NK-92 (cell line): Measurements from ENCODE around the gene OSGIN1.

ENCODE experiments used
- DNase-seq: peaks from one replicate; lab custom pipeline; 2025; ENCODE audit not compliant: unreplicated experiment; lab: John Stamatoyannopoulos, UW

OSGIN1 gene

DNA sequence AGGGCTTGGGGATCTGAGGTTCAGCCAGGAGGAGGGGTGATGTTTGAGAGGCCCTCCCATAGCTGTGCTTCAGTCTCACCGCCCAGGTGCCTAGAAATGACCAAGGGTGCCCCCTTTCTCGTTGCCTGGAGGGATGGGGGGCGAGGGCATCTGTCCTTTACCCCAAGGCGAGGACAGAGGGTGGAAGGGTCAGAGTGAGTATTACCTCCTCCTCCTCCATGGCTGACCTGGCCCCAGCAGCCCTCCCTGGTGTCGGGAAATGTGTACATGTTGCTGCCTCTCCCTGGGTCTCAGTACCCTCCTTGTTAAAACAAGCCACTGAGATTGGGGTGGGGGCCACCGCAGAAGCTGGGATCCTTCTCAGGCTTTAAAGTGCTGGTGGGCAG lies 17.4 kb downstream of the OSGIN1 start:
- DNase-seq = no peak

DNA sequence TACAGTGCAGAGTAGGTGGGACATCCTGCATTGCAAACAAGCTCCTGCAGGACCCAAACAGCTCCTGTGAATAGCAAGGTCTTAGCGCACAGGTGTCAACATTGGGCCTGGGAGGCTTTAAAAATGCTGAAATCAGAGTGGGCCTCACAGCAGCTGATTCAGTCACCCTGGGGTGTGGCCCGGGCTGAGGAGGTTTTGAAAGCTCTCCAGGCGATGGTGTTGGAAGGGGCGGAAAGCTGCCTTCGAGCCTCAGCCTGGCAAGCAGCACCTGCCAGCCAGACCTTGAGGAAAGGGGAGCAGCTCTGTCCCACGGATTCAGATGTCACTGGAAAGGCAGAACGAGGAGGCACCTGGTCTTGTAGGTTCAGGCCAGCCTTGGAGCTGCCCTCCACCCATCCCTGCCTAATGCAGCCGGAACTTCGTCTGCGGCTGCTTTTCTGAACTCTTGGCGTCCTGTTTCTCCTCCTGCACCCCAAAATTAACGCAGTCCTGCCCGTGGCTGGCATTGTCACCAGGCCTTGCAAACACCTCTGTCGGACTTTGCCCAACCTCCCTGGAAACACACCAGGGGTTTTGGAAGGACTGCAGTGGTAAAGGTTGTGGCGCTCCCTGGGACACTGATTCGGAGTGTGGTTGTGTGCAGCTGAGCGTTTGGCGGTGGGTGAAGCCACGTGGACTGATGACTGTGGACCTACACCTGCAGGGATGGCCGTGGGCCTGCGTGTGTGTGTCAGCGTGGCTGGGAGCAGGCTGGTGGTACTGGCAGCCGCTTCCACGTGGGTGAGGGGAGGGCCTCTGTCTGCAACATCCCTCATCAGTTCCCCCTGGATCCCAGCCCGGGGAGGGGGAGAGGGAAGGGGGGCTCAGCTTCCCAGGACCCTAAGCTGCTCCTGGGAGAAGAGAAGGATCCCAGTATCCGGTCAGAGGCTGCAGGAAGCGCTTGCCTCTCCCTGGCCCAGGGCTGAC lies 18.4 kb downstream of the OSGIN1 start:
- no peak for DNase-seq

DNA sequence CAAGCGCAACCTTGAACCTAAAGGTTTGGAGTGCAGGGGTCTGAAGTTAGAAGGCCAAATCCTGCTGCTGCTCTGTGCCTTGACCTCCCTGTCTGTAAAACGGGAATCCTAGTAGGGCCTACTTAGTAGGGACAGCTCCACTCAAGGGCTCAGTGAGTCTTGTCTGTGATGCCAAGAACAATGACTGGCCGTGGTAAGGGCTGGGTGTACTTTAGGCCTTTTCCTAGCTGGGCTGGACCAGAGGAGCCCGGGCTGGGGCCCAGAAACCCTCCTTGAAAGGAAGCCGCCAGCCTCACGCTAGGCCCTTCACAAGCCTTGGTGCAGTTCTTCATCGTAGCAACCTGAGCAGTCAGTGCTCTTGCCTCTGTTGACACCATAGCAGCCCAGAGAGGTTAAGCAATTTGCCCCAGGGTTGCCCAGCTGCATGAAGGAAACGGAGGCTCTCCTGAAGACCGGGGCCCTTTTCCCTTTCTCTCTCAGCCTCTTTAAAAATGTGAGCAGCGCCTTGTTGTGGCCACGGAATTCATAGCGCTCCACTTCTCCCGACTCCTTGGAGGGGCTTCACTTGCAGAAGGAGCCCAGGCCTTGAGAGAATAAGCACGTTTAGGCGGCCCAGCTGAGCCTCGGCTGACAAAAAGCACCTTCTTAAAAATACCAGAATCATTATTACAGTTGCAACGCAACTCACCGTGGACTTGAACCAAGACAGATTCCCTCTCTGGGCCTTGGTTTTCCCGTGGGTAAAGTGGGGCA lies 19.4 kb downstream of the OSGIN1 start:
- DNase-seq = no peak

DNA sequence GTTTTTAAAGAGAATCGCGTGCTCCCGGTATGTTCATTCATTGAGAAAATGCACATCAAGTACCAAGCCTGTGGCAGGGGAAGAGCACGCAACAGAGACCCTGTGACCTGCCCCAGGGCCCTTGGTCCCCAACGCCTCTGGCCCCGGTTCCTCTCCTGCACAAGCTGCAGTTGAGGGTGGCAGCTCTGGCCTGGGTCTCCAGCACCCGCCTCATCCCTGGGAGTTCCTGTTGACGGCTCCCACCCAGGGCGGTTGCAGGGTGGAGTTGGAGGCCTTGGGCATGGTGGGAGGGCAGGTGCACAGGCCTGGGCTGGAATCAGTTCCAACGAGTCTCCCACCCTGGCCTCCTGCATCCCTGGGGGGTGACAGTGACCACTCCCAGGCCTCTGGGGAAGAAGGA lies 20.0 kb downstream of the OSGIN1 start:
- DNase-seq = no peak

DNA sequence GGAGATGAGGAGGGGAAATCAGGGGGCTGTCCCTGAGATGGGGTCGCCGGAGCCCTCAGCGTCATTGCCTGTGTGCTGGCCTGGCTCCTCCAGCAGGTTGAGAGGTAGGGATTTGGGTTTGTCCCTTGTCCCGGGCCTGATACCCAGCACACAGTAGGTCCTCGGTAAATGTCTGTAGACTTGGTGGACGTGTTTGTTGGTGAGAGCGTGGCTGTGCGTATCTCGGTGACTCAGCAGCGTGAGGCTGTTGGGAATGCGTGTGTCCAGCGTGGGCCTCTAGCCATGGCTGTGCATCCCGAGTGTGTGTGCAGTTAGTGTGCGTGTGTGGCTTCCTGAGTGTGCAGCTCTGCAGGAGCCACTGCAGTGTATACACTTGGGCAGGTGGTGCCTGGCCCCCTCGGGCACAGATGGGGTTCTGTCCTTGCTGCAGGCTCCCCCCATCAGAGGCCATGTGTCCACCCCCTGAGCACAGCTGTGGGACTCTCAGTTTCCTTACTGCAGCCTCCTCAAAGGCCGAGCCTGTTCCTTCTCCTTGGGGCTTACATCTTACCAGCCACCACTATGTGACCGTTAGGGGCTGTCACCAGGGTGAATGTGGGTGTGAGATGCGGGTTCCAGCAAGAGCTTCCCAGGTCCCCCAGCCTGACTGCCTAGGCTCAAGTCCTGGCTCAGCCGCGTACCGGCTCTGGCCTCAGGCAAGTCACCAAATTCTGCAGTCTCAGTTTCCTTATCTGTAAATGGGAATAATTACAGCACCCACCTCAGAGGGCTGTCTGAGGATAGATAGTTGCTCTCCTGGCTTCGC lies 20.7 kb downstream of the OSGIN1 start:
- no peak for DNase-seq

DNA sequence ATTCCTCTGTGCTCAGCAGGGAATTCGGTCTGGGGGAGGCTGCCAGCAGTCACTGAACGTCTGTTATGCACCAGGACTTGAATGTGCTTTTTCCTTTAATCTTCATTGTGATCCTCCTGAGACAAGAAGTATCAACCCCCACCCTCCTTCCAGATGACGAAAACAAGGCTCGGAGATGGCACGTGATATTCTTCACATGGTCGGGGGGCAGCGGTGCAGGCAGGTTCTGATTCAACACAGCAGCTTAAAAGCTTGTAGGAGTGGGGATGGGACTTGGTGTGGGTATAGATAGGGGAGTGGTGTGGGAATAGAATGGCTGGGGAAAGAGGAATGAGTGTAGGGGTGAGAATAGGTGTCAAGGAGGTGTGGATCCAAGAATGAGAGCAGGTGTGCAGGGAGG lies 21.4 kb downstream of the OSGIN1 start:
- no peak for DNase-seq

DNA sequence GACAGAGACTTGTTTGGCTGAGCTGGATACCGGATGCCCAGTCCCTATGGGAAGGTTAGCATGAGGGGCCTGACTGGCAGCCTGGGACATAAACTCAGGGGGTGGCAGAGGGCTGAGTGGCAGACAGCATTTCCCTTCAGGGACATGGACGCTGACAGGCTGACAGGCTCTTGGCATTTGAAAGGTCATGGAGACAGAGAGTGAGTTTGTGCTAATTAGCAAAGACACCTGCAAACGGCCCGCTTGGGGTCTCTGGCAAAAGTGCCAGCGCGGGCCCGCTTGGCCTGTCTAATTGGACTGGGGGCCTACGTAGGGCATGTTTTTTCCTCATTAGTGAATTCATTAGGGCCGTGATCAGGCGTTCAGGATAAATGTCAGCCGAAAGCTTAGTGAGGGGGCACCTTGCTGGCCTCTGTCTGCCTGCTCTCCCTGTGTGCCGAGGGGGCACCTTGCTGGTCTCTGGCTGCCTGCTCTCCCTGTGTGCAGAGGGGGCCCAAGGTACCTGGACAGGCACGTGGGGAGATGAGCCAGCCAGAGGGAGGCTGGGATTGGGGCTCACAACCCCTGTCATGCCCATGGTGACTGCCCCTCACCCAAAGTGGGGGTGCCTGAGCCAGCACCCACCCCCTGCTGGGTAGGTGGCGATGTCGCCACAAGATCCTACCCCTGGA lies 22.7 kb downstream of the OSGIN1 start:
- DNase-seq = no peak

DNA sequence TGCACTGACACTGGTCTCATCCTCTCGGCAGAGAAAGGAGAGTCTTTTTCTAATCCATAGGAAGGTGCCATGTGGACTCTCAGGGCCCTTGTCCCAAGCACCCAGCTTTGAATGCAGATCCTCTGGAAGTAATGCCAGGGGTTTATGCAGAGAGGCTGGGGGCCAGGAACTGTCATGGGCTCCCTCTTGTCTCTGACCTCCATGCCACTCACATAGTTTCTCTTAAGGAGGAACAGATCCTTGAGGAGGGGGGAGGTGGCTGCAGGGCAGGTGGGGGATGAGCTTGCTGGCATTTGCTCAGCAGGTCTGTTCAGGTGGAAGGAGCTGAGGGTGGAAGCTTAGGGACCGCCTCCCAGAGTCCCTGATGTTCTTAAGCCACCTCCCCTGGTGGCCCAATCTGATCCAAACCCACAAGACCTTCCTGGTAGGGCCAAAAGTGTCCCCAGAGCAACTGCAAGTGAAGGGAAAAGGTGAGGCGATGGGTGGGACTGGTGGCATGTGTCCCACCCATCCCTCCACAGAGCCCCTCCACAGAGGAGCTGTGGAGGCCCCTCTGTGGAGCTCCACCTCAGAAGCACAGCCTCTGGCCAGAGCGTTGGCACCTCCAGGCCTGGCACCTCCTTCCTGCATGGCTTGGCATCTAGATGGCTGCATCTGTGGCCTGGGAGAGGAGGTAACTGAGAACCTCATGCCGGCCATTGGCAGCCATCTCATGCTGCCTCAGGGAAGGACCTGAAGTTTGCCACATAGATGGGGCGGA lies 24.2 kb downstream of the OSGIN1 start:
- no peak for DNase-seq

DNA sequence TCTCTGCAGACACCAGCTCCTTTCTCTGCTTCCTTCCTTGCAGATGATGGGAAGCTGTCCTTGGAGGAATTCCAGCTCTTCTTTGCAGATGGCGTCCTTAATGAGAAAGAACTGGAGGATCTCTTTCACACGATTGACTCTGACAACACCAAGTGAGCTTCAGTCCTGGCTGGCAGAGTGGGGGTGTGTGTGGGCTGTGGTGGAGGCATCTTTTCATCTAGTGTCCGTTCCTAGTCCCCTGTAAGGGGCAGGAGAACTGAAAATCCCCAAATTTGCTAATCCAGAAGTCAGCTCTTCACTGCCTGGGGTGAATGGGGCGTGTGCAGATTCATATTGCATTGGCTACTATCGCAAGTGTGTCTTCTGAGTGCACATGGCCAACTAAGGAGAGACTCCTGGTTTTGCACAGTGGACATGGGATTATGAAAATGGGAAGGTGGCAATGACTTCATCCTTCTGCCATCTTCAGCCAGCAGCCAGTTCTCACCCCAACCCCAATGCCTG lies 25.4 kb downstream of the OSGIN1 start:
- DNase-seq = no peak

DNA sequence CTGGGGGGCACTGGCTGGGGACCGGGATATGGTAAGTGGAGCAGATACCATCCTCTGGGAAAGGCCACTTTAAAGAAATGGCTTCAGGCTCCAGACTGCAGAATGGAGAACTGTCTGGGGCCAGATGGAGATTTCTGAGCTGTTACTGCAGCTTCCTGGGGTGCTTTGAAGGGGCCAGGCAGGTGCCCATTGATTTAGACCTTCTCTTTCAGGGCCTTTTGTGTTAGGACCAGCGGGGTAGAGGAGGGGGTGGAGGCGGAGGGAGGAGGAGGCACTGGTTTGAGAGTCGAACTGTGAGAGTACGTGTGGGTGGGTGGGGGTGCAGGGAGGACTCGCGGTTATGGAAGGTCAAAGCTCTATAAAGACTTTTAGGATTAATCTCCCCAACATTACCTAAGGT lies 26.4 kb downstream of the OSGIN1 start:
- DNase-seq = no peak

DNA sequence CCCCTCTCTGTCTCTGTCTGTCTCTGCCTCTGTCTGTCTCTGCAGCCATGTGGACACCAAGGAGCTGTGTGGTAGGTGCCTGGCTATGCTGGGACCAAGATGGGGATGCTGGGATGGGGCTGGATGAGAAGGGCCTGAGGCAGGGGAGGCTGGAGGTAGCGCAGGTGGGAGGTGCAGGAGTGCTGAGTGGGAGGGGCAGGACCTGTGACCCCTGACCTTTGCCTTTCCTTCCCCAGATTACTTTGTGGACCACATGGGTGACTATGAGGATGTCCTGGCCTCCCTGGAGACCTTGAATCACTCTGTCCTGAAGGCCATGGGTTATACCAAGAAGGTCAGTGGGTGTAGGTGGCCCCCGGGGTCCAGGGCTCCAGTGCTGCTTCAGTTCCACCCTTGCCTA lies 27.8 kb downstream of the OSGIN1 start:
- no peak for DNase-seq

DNA sequence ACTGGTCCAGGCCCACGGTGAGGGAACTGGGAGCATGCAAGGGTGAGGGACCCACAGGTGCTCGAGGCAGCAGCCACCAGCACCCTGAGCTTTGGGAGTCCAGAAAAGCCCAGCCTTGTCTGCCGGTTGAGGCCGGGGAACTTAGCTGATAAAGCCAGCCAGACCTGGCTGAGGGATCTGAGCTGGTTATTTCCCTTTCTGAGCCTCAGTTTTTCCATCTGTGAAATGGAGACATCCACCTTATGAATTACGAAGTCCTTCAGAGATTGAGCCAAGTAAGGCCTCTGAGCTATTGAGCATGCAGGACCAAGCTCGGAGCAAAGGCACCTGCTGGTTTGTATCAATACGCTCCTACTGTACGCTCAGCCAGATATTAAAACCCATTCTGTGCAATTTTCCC lies 28.8 kb downstream of the OSGIN1 start:
- DNase-seq = no peak

DNA sequence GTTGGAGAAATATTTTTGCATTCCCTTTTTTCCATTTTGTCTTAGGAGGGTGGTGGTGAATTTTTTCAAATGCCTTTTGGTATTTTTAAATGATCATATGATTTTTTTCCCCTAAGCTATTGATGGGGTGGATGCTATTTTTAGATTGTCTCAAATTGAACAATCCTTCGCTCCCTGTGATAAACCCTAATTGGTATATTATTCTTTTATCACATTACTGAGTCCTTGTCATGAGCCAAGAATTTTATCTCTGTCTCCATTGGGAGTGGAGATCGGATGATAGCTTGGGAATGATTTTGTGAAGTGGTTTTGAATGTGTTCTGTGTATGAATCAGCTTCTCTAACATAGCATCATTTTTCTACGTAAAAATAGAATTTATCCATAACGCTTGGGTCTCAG lies 30.5 kb downstream of the OSGIN1 start:
- no peak for DNase-seq

DNA sequence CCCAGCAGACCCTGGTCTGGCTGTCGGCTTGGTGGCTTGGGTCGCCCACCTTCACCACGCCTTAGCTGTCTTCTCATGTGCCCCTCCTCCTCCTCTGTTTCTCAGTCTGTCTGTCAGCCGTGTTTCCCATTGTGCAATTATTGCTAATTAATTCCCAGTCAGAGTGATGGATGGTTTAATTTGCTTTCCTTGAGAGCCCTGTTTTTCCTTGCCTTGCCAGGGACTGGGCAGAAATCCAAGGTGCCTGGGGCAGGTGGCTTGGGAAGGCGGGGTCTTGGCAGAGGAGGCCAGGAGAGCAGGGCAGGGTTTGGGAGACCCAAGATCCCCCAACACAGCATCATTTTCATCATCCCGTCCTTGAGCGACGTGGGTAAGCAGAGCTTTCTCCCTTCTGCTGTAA lies 36.3 kb downstream of the OSGIN1 start:
- DNase-seq = no peak

DNA sequence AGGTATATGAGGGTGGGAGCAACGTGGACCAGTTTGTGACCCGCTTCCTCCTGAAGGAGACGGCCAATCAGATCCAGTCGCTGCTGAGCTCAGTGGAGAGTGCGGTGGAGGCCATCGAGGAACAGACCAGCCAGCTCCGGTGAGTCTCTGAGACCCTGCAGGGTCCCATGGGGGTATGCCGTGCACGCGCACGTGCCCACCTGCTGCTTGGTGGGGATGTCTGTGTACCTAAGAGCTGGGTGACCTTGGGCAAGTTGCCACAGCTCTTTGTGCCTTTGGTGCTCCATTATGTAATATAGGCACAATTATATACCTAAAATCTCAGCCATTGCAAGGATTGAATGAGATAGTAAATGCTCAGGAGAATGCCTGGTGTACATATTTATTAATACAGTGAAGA lies 37.5 kb downstream of the OSGIN1 start:
- no peak for DNase-seq

DNA sequence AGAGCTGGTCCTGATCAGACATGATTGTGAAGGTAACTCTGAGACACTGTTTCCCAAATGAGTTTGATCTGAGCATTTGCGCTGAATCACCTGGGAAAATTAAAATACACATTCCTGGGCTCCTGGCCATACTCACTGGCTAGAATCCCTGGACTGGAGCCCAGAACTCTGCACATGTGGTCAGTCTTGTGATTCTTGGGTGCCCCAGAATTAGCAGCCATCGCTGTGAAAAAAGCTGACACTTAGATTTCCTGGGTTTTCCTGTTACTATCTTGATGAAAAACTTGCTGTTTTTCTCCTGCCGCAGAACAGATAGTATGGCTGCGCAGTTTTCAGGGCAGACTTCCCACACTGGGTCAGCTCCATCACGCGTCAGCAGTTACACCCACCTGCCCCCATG lies 39.6 kb downstream of the OSGIN1 start:
- no peak for DNase-seq

DNA sequence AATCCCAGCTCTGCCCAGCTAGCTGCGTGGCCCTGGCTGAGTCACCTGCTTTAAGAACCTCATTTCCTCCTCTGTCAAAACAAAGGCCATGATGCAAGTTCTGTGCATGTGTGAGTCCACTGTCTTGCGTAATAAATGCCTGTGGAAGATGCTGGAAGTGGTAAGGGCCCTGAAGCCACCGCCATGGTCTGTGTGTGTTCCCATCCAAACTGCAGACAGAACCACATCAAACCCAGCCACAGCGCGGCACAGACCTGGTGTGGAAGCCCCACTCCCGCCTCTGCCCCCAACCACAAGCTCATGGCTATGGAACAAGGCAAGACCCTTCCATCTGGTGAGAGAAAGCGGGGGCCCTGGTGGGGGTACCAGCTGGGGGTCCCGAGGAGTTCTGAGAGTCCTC lies 41.0 kb downstream of the OSGIN1 start:
- no peak for DNase-seq

DNA sequence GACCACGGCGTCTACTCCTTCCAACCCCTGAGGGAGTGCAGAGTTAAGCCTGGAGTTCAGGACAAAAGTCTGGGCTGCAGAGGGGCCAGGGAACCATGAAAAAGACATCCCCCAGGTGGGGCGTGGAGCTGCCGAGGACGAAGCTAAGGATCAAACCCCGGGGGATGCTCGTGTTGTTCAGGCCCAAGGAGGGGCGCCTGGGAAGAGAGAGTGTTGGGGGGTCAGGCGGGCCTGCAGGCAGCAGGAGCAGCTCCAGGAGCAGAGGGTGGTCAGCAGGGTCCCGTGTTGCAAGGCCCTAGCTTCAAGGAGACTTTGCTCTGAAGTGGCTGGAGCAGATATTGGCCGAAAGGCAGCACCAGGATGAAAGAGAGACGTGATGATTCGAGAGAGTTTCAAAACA lies 41.7 kb downstream of the OSGIN1 start:
- no peak for DNase-seq

DNA sequence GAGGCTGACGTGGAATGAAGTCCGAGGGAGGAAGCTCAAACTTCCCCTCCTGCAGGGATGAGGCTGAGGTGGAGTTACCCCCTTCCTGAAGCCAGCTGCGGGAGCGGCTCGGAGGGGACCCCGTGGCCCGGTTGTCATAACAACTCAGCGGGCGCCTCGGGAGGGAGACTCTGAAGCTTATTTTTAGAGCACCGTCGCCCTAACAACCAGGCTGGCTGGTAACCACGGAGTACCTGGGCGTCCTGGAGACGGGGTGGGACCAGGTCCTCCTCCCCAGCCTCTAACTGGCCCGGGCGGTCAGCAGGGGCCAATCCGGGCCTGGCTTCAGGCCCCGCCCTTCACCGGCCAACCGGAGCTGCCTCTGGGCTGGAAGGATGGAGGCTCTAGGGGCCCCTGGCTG lies 42.7 kb downstream of the OSGIN1 start:
- no peak for DNase-seq
